ENCODE data around the gene CDH4.

The CDH4 gene

DNA sequence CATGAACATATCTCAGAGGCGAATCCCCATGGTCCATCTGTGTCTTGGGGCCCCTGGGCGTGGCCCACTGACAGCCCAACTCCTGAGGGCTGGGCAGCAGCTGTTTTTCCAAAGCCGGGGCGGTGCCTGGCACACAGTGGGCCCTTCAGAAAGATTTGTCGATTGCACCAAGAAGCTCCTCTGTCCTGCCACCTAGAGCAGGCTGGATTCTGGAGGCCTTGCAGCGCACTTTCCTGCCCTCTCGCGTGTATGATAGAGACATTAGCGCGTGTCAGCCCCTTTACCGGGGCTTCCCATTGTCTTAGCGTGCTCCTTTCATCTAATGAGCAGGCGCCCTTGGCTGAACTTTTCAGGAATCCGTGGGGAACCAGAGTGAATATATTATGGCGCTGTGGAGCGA, 45.4 kb downstream of the CDH4 start:
- H3K27me3 ChIP-seq (ENCODE audit: control insufficient read depth, insufficient read depth, low read length) = no peaks in the 10 kb centered on the region
- H3K36me3 ChIP-seq (ENCODE audit: control insufficient read depth, insufficient read depth, low read length) = no peaks in the 10 kb centered on the region
- H3K4me3 ChIP-seq (ENCODE audit: low read depth, low read length) = no peak overlapping the region
- H3K4me1 ChIP-seq (ENCODE audit: control insufficient read depth, insufficient read depth, low read length) = no peaks in the 10 kb centered on the region
- no peaks in the 10 kb centered on the region for H3K9me3 ChIP-seq (ENCODE audit: control insufficient read depth, insufficient read depth, low read length)
- H3K9ac ChIP-seq (ENCODE audit: low read depth, low read length) = no peak overlapping the region

DNA sequence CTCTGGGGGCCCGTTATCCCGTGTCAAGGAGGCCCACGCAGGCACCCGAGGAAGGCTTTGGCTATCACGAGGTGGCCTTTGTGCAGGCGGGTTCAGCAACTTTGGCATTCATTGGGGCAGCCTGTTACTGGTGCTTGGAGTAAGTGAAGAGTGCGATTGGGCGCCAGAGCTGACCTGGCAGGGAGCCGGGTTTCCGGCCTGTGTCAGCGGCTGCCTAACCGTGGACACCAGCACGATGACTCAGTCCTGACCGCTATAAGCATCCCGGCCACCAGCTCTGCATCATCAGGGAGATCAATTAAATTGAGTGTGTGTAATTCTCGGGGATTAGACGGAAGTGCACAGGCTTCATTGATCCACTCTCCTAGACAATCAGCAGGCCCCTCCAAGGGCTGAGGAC, 45.9 kb downstream of the CDH4 start:
- no peak overlapping the region for H3K4me3 ChIP-seq (ENCODE audit: low read depth, low read length)
- no peaks in the 10 kb centered on the region for H3K36me3 ChIP-seq (ENCODE audit: control insufficient read depth, insufficient read depth, low read length)
- no peaks in the 10 kb centered on the region for H3K9me3 ChIP-seq (ENCODE audit: control insufficient read depth, insufficient read depth, low read length)
- H3K27me3 ChIP-seq (ENCODE audit: control insufficient read depth, insufficient read depth, low read length) = no peaks in the 10 kb centered on the region
- no peaks in the 10 kb centered on the region for H3K4me1 ChIP-seq (ENCODE audit: control insufficient read depth, insufficient read depth, low read length)
- H3K9ac ChIP-seq (ENCODE audit: low read depth, low read length) = no peak overlapping the region

DNA sequence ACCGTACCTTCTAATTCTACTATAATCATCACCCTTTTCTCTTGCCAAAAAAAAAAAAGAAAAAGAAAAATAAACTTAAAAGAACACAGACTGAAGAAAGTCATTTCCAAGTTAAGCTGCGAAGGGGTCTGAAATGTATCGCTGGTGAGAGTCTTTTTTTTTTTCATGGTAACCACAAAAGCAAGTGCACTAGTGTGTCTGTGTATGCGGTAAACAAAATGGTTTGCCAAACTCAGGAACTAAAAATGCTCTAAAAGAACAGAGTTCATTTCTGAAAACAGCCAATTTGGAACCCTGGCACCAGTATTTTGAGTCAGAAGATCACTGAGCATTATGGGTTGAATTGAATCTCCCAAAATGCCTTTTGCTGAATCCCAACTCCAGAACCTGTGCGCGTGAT, 46.6 kb downstream of the CDH4 start:
- no peaks in the 10 kb centered on the region for H3K4me1 ChIP-seq (ENCODE audit: control insufficient read depth, insufficient read depth, low read length)
- H3K4me3 ChIP-seq (ENCODE audit: low read depth, low read length) = no peak overlapping the region
- no peaks in the 10 kb centered on the region for H3K27me3 ChIP-seq (ENCODE audit: control insufficient read depth, insufficient read depth, low read length)
- H3K9ac ChIP-seq (ENCODE audit: low read depth, low read length) = no peak overlapping the region
- no peaks in the 10 kb centered on the region for H3K9me3 ChIP-seq (ENCODE audit: control insufficient read depth, insufficient read depth, low read length)
- no peaks in the 10 kb centered on the region for H3K36me3 ChIP-seq (ENCODE audit: control insufficient read depth, insufficient read depth, low read length)

DNA sequence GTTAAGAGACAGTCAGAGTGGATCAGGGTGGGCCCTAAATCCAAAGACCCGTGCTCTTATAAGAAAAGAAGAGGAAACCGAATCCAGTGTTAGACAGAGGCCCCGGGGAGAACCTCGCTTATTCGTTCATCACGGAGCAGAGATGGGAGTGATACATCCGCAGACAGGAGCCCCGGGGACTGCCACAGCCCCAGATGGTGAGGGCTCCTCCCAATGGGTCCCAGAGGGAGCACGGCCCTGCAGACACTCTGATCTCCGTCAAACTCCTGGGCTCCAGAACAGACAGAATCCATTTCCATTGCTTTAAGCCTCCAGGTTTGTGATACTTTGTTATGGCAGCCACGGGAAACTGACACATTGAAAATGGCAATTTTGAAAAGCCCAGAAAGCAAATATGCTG, 47.0 kb downstream of the CDH4 start:
- Histone ChIP-seq H3K36me3 (ENCODE audit: control insufficient read depth, insufficient read depth, low read length) (no peaks in the 10 kb centered on the region), H3K9ac (ENCODE audit: low read depth, low read length) (no peak overlapping the region), H3K9me3 (ENCODE audit: control insufficient read depth, insufficient read depth, low read length) (no peaks in the 10 kb centered on the region), H3K27me3 (ENCODE audit: control insufficient read depth, insufficient read depth, low read length) (no peaks in the 10 kb centered on the region), H3K4me1 (ENCODE audit: control insufficient read depth, insufficient read depth, low read length) (no peaks in the 10 kb centered on the region), H3K4me3 (ENCODE audit: low read depth, low read length) (no peak overlapping the region)

DNA sequence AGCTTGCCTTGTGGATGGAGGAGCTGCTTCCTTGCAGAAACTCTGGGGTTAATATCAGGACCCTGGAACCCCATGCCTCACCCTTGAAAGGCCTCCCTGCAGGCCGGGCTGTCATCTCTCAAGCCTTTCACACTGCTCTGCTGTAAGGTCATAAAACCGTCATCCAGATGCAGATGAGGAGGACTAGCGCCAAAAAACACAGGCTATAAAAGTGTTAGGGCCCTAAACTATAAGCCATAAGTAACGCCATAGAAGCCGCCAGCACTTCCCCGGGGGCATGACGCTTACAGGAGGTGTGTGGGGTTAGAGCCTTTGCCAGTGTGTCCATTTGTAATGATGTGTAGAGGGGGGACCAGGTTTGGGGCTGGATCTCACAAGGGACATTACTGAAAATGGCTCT, 47.6 kb downstream of the CDH4 start:
- no peaks in the 10 kb centered on the region for H3K4me1 ChIP-seq (ENCODE audit: control insufficient read depth, insufficient read depth, low read length)
- no peaks in the 10 kb centered on the region for H3K9me3 ChIP-seq (ENCODE audit: control insufficient read depth, insufficient read depth, low read length)
- no peaks in the 10 kb centered on the region for H3K36me3 ChIP-seq (ENCODE audit: control insufficient read depth, insufficient read depth, low read length)
- no peak overlapping the region for H3K4me3 ChIP-seq (ENCODE audit: low read depth, low read length)
- no peak overlapping the region for H3K9ac ChIP-seq (ENCODE audit: low read depth, low read length)
- no peaks in the 10 kb centered on the region for H3K27me3 ChIP-seq (ENCODE audit: control insufficient read depth, insufficient read depth, low read length)

DNA sequence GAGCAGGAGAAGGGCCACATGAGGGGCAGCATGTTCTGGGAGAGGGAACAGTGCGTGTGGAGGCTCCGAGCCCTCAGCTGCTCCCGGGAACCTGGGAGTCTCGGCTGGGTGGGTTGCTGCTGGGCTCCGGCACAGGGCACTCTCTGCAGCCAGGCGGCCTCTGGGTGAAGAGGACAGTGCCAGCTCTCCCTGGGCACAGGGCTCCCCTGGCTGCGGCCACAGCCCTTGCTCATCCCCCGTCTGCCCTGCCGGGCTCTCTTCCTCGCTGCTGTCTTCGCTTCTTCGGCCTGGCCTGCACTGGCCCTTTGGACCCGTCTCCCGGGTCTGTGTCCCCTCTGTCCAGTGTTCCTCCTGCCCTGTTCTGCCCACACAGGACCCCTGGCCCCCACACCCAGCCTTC, 48.2 kb downstream of the CDH4 start:
- Histone ChIP-seq H3K27me3 (ENCODE audit: control insufficient read depth, insufficient read depth, low read length) (no peaks in the 10 kb centered on the region), H3K4me1 (ENCODE audit: control insufficient read depth, insufficient read depth, low read length) (no peaks in the 10 kb centered on the region)

DNA sequence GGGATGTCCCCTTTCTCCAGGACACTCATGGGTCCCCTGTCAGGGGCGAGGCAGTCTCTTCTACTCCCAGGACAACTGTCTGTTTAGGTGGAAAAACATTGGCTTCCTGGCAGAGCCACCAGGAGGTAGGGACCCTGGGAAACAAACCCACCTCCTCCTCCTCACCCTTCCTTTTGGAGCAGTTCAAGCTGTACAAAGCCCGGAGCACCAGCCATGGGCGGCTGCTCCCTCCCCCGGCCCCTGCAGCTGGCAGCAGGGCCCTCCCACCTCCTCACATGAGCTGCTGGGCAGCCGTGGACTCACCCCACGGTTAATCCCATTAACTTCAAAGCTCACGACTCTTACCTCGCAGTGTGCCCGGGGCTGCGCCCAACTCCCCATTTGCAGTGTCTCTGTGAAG, 48.6 kb downstream of the CDH4 start:
- H3K4me1 ChIP-seq (ENCODE audit: control insufficient read depth, insufficient read depth, low read length) = no peaks in the 10 kb centered on the region
- H3K9ac ChIP-seq (ENCODE audit: low read depth, low read length) = no peak overlapping the region
- H3K27me3 ChIP-seq (ENCODE audit: control insufficient read depth, insufficient read depth, low read length) = no peaks in the 10 kb centered on the region
- no peaks in the 10 kb centered on the region for H3K36me3 ChIP-seq (ENCODE audit: control insufficient read depth, insufficient read depth, low read length)
- no peak overlapping the region for H3K4me3 ChIP-seq (ENCODE audit: low read depth, low read length)
- no peaks in the 10 kb centered on the region for H3K9me3 ChIP-seq (ENCODE audit: control insufficient read depth, insufficient read depth, low read length)

More for the DNA sequence above, 48.2 kb downstream of the CDH4 start:
- H3K9me3 ChIP-seq (ENCODE audit: control insufficient read depth, insufficient read depth, low read length) = no peaks in the 10 kb centered on the region
- no peak overlapping the region for H3K4me3 ChIP-seq (ENCODE audit: low read depth, low read length)
- no peaks in the 10 kb centered on the region for H3K36me3 ChIP-seq (ENCODE audit: control insufficient read depth, insufficient read depth, low read length)
- no peak overlapping the region for H3K9ac ChIP-seq (ENCODE audit: low read depth, low read length)

DNA sequence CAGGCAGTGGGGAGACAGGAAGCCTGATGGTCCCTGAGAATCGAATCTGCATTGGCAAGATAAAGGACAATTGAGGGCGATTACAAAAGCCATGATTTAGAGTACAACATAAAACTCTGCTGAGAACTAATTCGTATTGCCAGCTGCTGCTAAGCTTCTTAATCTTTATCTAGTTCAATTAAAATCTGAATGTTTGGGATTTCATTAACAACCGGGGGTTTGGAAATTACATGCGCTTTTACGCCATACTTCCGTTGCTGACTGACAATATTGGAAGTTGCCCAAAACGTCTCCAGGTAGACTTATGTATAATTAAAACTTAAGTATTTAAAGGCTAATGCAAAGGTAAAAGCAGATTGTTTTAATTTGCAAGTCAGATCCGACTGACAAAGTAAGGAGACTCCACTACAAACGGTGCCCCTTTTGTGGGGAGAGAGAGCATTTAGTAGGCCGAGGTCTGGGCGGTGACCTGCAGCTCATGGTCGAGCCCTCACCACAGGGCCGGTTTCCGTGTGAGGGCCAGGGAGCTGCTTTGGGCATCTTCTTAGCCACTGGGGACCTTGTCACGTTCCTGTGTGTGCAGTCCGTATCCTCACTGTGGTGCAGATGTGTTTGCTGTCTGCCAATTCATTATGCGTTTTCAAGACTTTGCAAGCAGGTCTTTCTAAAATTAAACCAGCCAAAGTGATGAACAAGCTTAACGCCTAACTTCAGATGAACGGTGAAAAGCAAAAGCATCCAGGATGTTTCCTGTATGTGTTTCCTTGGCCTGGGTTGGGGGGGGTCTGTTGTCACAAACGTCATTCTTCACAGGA, 49.9 kb downstream of the CDH4 start:
- no peaks in the 10 kb centered on the region for H3K27me3 ChIP-seq (ENCODE audit: control insufficient read depth, insufficient read depth, low read length)
- H3K9ac ChIP-seq (ENCODE audit: low read depth, low read length) = no peak overlapping the region
- H3K4me3 ChIP-seq (ENCODE audit: low read depth, low read length) = no peak overlapping the region
- no peaks in the 10 kb centered on the region for H3K9me3 ChIP-seq (ENCODE audit: control insufficient read depth, insufficient read depth, low read length)
- peaks cover 3% of the 10 kb centered on the region for H3K4me1 ChIP-seq (ENCODE audit: control insufficient read depth, insufficient read depth, low read length)
- no peaks in the 10 kb centered on the region for H3K36me3 ChIP-seq (ENCODE audit: control insufficient read depth, insufficient read depth, low read length)

DNA sequence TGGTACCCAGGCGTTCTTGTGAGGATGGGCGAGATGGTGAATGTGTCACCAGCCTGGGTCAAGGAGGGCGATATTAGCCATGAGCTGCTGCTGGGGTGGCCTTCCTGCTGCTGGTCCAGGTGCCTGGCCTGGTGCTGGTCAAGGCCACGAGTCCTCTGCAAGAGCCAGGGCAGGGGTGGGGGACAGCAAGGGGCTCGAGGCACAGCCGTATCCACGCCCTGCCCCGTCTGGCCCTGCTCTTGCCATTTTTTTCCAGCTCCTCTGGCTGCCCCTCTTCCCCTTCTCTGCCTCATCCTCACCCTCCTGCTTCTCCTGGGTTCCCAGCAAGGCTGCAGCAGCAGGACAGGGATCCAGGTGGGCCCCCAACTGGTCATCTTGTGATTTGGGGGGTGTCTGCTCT, 51.2 kb downstream of the CDH4 start:
- Histone ChIP-seq H3K4me3 (ENCODE audit: low read depth, low read length) (no peak overlapping the region), H3K4me1 (ENCODE audit: control insufficient read depth, insufficient read depth, low read length) (peaks cover 11% of the 10 kb centered on the region), H3K36me3 (ENCODE audit: control insufficient read depth, insufficient read depth, low read length) (no peaks in the 10 kb centered on the region), H3K9me3 (ENCODE audit: control insufficient read depth, insufficient read depth, low read length) (no peaks in the 10 kb centered on the region), H3K9ac (ENCODE audit: low read depth, low read length) (no peak overlapping the region), H3K27me3 (ENCODE audit: control insufficient read depth, insufficient read depth, low read length) (no peaks in the 10 kb centered on the region)

DNA sequence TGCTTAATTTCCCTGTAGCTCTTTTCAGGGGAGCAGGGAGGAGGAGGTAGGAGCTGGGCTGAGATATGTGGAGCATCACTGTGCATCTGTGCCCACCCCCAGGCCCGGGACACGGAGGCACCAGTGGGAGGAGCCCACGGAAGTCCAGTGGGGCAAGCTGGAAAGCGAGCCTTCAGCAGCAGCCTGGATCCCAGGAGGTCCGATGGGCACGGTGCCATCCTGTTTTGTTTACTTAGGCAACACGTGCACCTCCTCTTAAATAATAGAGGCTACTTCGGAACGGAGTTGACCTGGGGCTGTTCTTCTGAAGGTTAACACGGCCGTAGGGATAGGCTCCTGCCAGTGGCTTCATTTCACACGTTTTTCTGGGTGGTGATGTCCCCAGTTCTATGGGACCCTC, 51.6 kb downstream of the CDH4 start:
- H3K4me3 ChIP-seq (ENCODE audit: low read depth, low read length) = no peak overlapping the region
- H3K36me3 ChIP-seq (ENCODE audit: control insufficient read depth, insufficient read depth, low read length) = no peaks in the 10 kb centered on the region
- no peaks in the 10 kb centered on the region for H3K27me3 ChIP-seq (ENCODE audit: control insufficient read depth, insufficient read depth, low read length)
- H3K9ac ChIP-seq (ENCODE audit: low read depth, low read length) = no peak overlapping the region
- H3K4me1 ChIP-seq (ENCODE audit: control insufficient read depth, insufficient read depth, low read length) = peaks cover 11% of the 10 kb centered on the region
- H3K9me3 ChIP-seq (ENCODE audit: control insufficient read depth, insufficient read depth, low read length) = no peaks in the 10 kb centered on the region

DNA sequence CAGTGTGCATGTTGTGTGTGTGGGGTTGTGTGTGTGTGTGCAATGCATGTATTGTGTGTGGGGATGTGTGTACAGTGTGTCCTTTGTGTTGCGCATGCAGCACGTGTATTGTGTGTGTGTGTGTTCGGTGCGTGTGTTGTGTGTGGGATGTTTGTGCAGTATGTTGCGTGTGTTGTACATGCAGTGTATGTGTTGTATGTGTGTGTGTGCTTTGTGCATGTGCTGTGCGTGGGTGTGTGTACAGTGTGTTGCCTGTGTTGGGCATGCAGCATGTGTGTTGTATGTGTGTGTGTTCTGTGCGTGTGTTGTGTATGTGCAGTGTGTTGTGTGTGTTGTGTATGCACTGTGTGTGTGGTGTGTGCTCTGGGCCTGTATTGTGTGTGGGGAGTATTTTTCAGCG, 52.7 kb downstream of the CDH4 start:
- no peaks in the 10 kb centered on the region for H3K9me3 ChIP-seq (ENCODE audit: control insufficient read depth, insufficient read depth, low read length)
- H3K4me3 ChIP-seq (ENCODE audit: low read depth, low read length) = no peak overlapping the region
- H3K9ac ChIP-seq (ENCODE audit: low read depth, low read length) = no peak overlapping the region
- no peaks in the 10 kb centered on the region for H3K27me3 ChIP-seq (ENCODE audit: control insufficient read depth, insufficient read depth, low read length)
- peaks cover 11% of the 10 kb centered on the region for H3K4me1 ChIP-seq (ENCODE audit: control insufficient read depth, insufficient read depth, low read length)
- no peaks in the 10 kb centered on the region for H3K36me3 ChIP-seq (ENCODE audit: control insufficient read depth, insufficient read depth, low read length)

DNA sequence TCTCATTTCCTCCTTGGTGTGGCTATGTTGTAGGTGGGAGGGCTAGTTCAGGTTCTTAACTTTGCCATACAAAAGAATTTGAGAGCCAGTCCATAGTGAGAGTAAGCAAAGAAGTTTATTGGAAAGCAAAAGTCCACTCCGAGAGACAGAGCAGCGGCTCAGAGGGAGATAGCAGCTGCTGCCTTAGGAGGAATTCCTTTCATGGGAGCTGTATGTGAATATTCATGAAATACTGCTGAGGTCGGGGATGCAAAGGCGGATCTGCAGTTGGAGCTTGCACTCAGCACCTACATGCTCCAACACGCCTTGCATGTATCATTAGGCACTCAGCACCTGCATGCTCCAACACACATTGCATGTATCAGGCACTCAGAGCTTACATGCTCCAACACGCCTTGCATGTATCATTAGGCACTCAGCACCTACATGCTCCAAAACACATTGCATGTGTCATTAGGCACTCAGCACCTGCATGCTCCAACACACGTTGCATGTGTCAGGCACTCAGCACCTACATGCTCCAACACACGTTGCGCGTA, 54.9 kb downstream of the CDH4 start:
- Histone ChIP-seq H3K4me1 (ENCODE audit: control insufficient read depth, insufficient read depth, low read length) (peaks cover 11% of the 10 kb centered on the region), H3K4me3 (ENCODE audit: low read depth, low read length) (no peak overlapping the region), H3K36me3 (ENCODE audit: control insufficient read depth, insufficient read depth, low read length) (no peaks in the 10 kb centered on the region), H3K9me3 (ENCODE audit: control insufficient read depth, insufficient read depth, low read length) (no peaks in the 10 kb centered on the region), H3K9ac (ENCODE audit: low read depth, low read length) (no peak overlapping the region), H3K27me3 (ENCODE audit: control insufficient read depth, insufficient read depth, low read length) (no peaks in the 10 kb centered on the region)
